Body of pancreas (tissue), 4 donors: ENCODE measurements around the gene PRSS53.

Experiments used
- CTCF ChIP-seq, 7 experiments: fragments of 450-650 bp in 4 of 7; fragments of 200-600 bp in 3 of 7; sonication (generic) in 3 of 7; IDR thresholded peaks; one replicate each; pipeline ENCODE4 v1.5.1; 2016 to 2019; ENCODE audit warnings: antibody characterized with exemption in 7 of 7
- POLR2A ChIP-seq, 3 donors: fragments of 450-650 bp; IDR thresholded peaks; one replicate each; pipeline ENCODE4 v1.6.1; 2016; ENCODE audit warnings: antibody characterized with exemption in 3 of 3, mild to moderate bottlenecking in 2 of 3

- TF ChIP-seq CTCF (IDR thresholded peaks at IDR 0.05) (no peak), POLR2A (IDR thresholded peaks at IDR 0.05) (no peak)
Measured at GRCh38 chr16:31077592-31078396, 10.9 kb downstream of the PRSS53 start.
